HG02588 (cell line): ENCODE data around the gene DEPDC5.

ENCODE experiments used
- ATAC-seq: cut with Tn5 transposase; IDR thresholded peaks from one replicate; pipeline ENCODE4 v1.9.1; 2021; ENCODE audit warnings: mild to moderate bottlenecking, moderate library complexity; ENCODE audit not compliant: unreplicated experiment

Gene DEPDC5

GRCh38 chr22:31883989-31884388 is 130.2 kb downstream of the DEPDC5 start:
- ATAC-seq: no peak

DNA sequence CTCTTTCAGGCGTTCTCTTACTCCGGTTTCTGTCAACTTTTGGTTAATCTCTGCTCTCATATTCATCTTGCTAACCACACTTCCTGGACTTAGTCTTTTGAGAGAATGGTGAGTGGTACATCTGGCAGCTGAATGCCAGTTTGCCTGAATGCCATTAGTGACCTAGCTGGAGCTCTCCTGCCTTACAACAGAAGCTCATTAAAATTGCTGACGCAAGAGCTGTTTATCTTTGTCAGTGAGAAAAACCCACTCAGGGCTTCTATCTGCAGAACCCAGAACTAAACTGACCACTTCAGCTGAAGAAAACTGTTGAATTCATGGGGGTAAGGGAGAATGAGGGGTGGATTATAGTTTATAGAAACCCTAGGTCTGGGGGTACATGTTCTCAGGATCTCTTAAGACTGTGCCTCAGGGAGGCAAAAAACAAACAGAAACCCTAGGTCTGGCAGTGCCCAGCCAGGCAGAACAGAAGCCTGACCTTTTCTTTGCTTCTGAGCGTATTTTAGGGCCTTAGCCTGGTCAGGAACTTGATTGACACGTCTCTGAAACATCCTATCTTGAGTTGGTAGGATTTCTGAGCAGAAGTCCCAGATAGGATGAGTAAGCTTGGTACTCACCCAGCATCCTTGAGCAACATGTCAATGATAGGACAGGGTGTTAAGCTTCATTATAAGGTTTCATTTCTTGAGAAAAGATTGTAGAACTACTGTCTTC is 137.7 kb downstream of the DEPDC5 start:
- no peak for ATAC-seq

DNA sequence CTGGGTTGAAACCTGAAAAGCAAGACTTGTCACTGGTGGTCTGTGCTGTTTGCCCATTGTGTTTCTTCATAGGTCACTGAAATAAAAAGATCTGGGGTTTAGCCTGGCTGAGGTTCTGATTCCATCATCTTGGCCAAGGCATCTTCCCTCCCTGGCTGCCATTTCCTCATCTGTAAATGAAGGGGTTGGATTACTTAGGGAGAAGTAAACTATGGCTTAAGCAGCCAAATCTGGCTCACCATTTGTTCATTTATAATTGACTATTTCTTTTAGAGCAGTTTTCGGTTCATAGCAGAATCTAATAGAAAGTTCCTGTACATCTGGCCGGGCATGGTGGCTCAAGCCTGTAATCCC is 138.2 kb downstream of the DEPDC5 start:
- no peak for ATAC-seq

GRCh38 chr22:31893460-31893859 is 139.6 kb downstream of the DEPDC5 start:
- no peak for ATAC-seq

- ATAC-seq: no peak
Measured at GRCh38 chr22:31895411-31896123, 141.7 kb downstream of the DEPDC5 start.

GRCh38 chr22:31896472-31896871 is 142.7 kb downstream of the DEPDC5 start:
- ATAC-seq: no peak

- no peak for ATAC-seq
Measured at GRCh38 chr22:31897842-31898805, 144.3 kb downstream of the DEPDC5 start.

- ATAC-seq: no peak
Measured at GRCh38 chr22:31898926-31899325, 145.1 kb downstream of the DEPDC5 start.

DNA sequence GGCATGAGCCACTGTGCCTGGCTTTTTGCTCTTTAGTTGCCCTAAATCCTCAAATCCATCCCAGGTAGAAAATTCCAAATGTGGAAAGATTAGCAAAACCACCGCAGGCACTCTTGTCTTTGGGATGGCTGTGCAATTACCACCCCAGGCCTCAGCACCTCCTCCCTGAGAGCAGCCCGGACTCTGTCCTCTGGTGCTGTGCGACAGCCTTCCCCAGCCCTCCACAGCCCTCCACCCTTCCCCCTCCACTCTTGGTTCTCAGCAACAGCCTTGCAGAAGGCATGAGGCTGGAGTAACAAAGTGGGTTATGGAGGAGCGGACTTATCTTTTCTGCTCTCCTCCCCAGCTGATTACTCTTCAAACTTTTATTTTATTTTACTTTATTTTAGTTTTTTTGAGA is 145.8 kb downstream of the DEPDC5 start:
- ATAC-seq: no peak

GRCh38 chr22:31901388-31902137 is 147.7 kb downstream of the DEPDC5 start:
- ATAC-seq: no peak

DNA sequence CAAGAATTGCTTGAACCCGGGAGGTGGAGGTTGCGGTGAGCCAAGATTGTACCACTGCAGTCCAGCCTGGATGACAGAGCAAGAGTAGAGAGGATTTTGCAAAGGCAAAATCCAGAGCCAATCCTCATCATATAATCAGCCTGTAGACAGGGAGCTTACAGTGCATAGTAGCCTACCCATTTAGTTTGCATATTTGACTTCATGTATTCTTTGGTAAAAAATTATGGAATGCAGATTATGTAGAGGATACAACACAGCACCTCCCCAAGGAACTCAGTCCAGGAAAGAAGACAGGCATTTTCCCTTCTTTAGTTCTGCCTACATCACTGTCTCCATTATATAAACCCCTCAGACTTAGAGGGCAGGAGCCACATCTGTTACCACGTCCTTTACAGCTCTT is 150.8 kb downstream of the DEPDC5 start:
- no peak for ATAC-seq

DNA sequence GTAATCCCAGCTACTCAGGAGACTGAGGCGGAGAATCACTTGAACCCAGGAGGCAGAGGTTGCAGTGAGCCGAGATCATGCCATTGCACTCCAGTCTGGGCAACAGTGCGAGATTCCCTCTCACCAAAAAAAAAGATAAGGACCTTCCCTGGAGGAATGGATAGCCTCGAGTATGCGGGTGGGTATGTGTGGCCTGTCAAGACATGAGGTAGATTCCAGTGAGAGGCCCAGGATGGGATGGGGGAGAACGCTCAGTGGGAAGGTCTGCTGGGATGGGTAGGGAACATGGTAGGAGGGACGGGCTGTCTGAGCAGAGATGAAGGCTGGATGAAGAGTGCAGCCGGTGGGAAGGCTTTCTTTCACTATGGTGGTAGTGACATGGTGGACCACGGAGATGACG is 151.5 kb downstream of the DEPDC5 start:
- no peak for ATAC-seq

DNA sequence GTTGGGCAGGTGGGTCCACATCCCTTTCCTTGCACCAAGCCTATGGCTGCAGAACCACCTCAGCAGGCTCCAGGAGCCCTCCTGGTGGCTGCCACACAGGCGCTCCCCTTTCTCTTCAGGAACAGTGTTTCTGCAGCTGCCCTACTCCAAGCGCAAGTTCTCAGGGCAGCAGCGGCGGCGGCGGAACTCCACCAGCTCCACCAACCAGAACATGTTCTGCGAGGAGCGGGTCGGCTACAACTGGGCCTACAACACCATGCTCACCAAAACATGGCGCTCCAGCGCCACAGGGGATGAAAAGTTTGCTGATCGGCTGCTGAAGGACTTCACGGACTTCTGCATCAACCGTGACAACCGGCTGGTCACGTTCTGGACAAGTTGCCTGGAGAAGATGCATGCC is 152.3 kb downstream of the DEPDC5 start:
- no peak for ATAC-seq

GRCh38 chr22:31906569-31906968 is 152.8 kb downstream of the DEPDC5 start:
- no peak for ATAC-seq

GRCh38 chr22:31909977-31910376 is 156.2 kb downstream of the DEPDC5 start:
- no peak for ATAC-seq

- ATAC-seq: no peak
Measured at GRCh38 chr22:31911565-31912406, 158.0 kb downstream of the DEPDC5 start.

- no peak for ATAC-seq
Measured at GRCh38 chr22:31912407-31912743, 158.6 kb downstream of the DEPDC5 start.

GRCh38 chr22:31915586-31915985 is 161.8 kb downstream of the DEPDC5 start:
- no peak for ATAC-seq

DNA sequence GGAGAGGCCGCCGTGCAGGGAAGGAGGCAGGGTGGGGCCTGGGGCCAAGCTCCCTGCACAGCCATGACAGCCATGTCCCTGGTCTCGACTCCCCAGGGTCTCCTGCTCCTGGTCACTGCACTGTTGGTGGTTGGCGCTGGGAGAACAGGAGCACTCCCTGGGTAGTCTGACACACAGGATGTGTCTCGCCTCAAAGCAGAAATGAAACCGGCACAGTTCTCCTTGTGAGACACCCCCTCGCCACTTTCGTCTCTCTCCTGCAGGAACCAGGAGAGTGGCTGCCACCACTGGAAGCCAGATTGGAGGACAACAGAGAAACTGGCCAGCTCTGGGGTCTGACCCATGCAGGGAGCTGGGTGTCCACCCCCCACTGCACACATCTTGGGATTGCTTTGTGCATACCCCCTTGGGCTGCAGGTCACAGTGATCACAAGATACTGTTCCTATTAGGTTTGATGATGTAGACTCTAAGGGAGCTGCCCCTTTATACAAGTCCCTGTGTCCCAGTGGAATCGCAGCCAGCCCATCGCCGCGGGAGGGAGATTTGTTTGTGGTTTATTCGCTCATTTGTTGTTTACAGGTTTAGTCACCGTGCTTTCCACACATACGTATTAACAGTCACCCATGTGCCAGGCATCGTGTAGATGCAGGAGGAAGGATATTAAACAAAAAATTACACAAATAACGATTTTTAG is 163.6 kb downstream of the DEPDC5 start:
- no peak for ATAC-seq
